WTC11 (cell line): ENCODE measurements around the gene KNSTRN. TPM values are rescaled to one million over a fixed set of nuclear protein-coding genes. Genes with fewer than 3 reads are reported as not detected.

ENCODE experiments used
- ATAC-seq: fragments of 200-7000 bp; cut with Tn5 transposase; 2 replicates; pipeline ENCODE4 v1.10.0; 2021; ENCODE audit warnings: mild to moderate bottlenecking, moderate library complexity
- CTCF ChIA-PET: fragments of 300-600 bp; sonication (Branson Sonifier 250); formaldehyde crosslinking; loops from one replicate; lab custom pipeline; 2021; ENCODE audit warnings: antibody characterized with exemption; lab: Charles Lee
- POLR2A ChIA-PET: fragments of 350-600 bp; sonication (Branson Sonifier 250); formaldehyde crosslinking; loops from one replicate; lab custom pipeline; 2021; ENCODE audit warnings: antibody characterized with exemption; lab: Charles Lee
- DNase-seq: peaks from one replicate; pipeline ENCODE4 v3.0.0; 2021; ENCODE audit warnings: low spot score
- H3K27ac Mint-ChIP-seq: 2 replicates; pipeline ENCODE4 v1.8.0; 2021; ENCODE audit warnings: mixed read lengths
- H3K27me3 Mint-ChIP-seq: 2 replicates; pipeline ENCODE4 v1.8.0; 2021; ENCODE audit warnings: low read depth, mild to moderate bottlenecking, moderate library complexity, mixed read lengths
- H3K36me3 Mint-ChIP-seq: 2 replicates; pipeline ENCODE4 v1.8.0; 2021; ENCODE audit warnings: mixed read lengths
- H3K4me1 Mint-ChIP-seq: 2 replicates; pipeline ENCODE4 v1.8.0; 2022; ENCODE audit warnings: mixed read lengths
- H3K4me3 Mint-ChIP-seq: 2 replicates; pipeline ENCODE4 v1.8.0; 2021; ENCODE audit warnings: mild to moderate bottlenecking, moderate library complexity, mixed read lengths
- H3K9me3 Mint-ChIP-seq: 2 replicates; pipeline ENCODE4 v1.8.0; 2021; ENCODE audit warnings: mixed read lengths
- CREB1 ChIP-seq: sonication (generic); formaldehyde crosslinking; IDR thresholded peaks from 2 replicates; pipeline ENCODE4 v1.8.0; 2023; ENCODE audit warnings: mild to moderate bottlenecking, missing genetic modification reagents
- EMX1 ChIP-seq: fragments of 250-450 bp; sonication (Bioruptor Pico); IDR thresholded peaks from 2 replicates; pipeline ENCODE4 v1.8.0; 2021; ENCODE audit warnings: mild to moderate bottlenecking
- GABPB1 ChIP-seq: sonication (generic); formaldehyde crosslinking; IDR thresholded peaks from 2 replicates; pipeline ENCODE4 v1.8.1; 2023; ENCODE audit warnings: mild to moderate bottlenecking, missing genetic modification reagents
- IRF2 ChIP-seq: sonication (generic); formaldehyde crosslinking; IDR thresholded peaks from 2 replicates; pipeline ENCODE4 v1.8.0; 2022; ENCODE audit warnings: low read depth, missing genetic modification reagents, borderline replicate concordance
- MYBL2 ChIP-seq: sonication (generic); formaldehyde crosslinking; IDR thresholded peaks from 2 replicates; pipeline ENCODE4 v1.8.1; 2023; ENCODE audit warnings: mild to moderate bottlenecking, moderate library complexity, missing genetic modification reagents
- NR1H2 ChIP-seq: sonication (generic); formaldehyde crosslinking; IDR thresholded peaks from 2 replicates; pipeline ENCODE4 v1.9.0; 2021; ENCODE audit warnings: mild to moderate bottlenecking, moderate library complexity, missing genetic modification reagents
- OVOL2 ChIP-seq: fragments of 250-450 bp; sonication (Bioruptor Pico); IDR thresholded peaks from 2 replicates; pipeline ENCODE4 v1.9.0; 2021; ENCODE audit warnings: mild to moderate bottlenecking, borderline replicate concordance
- TEAD4 ChIP-seq: sonication (generic); formaldehyde crosslinking; IDR thresholded peaks from 2 replicates; pipeline ENCODE4 v1.8.0; 2022; ENCODE audit warnings: mild to moderate bottlenecking, missing genetic modification reagents
- ZNF416 ChIP-seq: fragments of 250-450 bp; sonication (Bioruptor Pico); IDR thresholded peaks from 2 replicates; pipeline ENCODE4 v1.9.0; 2021; ENCODE audit warnings: mild to moderate bottlenecking, inconsistent platforms
- total RNA-seq: library from RNA; stranded (reverse); gene quantifications from 3 replicates; pipeline ENCODE4 v1.2.3, GENCODE V29; 2021
- TF ChIP-seq, protein P1 (sequence below): sonication (generic); formaldehyde crosslinking; conservative IDR thresholded peaks from 2 replicates; pipeline ENCODE4 v1.8.1; 2022; ENCODE audit warnings: mild to moderate bottlenecking, missing genetic modification reagents
- TF ChIP-seq, protein P2 (sequence below): sonication (generic); formaldehyde crosslinking; IDR thresholded peaks from 2 replicates; pipeline ENCODE4 v1.8.1; 2023; ENCODE audit warnings: mild to moderate bottlenecking, missing genetic modification reagents
- TF ChIP-seq, protein P3 (sequence below): fragments of 250-450 bp; sonication (Bioruptor Pico); conservative IDR thresholded peaks from 2 replicates; pipeline ENCODE4 v1.9.0; 2021; ENCODE audit warnings: mild to moderate bottlenecking
- TF ChIP-seq, protein P4 (sequence below): sonication (generic); formaldehyde crosslinking; IDR thresholded peaks from 2 replicates; pipeline ENCODE4 v1.8.1; 2022; ENCODE audit warnings: low read depth, mild to moderate bottlenecking, moderate library complexity, missing genetic modification reagents, borderline replicate concordance
- TF ChIP-seq, protein P5 (sequence below): sonication (generic); formaldehyde crosslinking; IDR thresholded peaks from 2 replicates; pipeline ENCODE4 v1.8.1; 2023; ENCODE audit warnings: mild to moderate bottlenecking, missing genetic modification reagents, borderline replicate concordance
- TF ChIP-seq, protein P6 (sequence below): fragments of 250-450 bp; sonication (Bioruptor Pico); IDR thresholded peaks from 2 replicates; pipeline ENCODE4 v1.9.0; 2021; ENCODE audit warnings: mild to moderate bottlenecking, borderline replicate concordance
- TF ChIP-seq, protein P7 (sequence below): sonication (generic); formaldehyde crosslinking; IDR thresholded peaks from 2 replicates; pipeline ENCODE4 v1.8.0; 2023; ENCODE audit warnings: missing genetic modification reagents

The KNSTRN gene
- total RNA-seq, 1 experiment from 2014 or later = 73.4 TPM

DNA sequence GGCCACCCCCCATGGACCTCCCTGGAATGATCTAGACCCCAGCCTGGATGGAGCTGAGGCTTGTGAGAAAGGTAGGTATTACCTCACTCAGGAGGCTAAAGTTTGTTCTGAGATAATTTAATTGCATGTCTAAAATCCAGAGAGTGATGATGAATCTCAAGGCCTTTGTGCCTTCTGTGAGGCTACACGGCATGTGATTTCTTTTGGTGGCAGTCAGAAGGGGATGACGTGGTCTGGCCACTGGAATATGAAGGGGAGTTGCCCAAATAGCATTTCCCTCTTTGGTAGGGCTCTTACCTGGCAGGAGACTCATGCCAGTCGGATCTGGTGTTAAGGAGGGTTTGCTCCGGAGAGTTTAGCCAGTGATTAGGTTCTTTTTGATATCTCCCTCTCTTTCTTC lies 60.7 kb downstream of the KNSTRN start:
- Mint-ChIP-seq H3K4me3 (peak overlapping the region; percentile 80), H3K27ac (peak overlapping the region; percentile 47), H3K27me3 (no peaks in the 10 kb centered on the region), H3K4me1 (peaks cover 57% of the 10 kb centered on the region), H3K9me3 (no peaks in the 10 kb centered on the region), H3K36me3 (0 out of 2 replicates have a peak, but pooled peaks cover 3% of the 10 kb centered on the region)
- TF ChIP-seq, protein P1, sequence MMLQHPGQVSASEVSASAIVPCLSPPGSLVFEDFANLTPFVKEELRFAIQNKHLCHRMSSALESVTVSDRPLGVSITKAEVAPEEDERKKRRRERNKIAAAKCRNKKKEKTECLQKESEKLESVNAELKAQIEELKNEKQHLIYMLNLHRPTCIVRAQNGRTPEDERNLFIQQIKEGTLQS (CRISPR knock-in tag) = no peak
- DNase-seq (no peak), ATAC-seq (no peak)
- CTCF ChIA-PET = interaction anchor here (1.1 to 1.8 kb wide), 5 partner anchors 64 to 451 kb away, joined by 3 to 5 read pairs (median 4); partner anchors contain the start of gene VPS18
- POLR2A ChIA-PET = interaction anchor here (0.5 kb wide), 1 partner anchor 415 kb away, joined by 3 read pairs; no protein-coding TSS in a partner anchor

DNA sequence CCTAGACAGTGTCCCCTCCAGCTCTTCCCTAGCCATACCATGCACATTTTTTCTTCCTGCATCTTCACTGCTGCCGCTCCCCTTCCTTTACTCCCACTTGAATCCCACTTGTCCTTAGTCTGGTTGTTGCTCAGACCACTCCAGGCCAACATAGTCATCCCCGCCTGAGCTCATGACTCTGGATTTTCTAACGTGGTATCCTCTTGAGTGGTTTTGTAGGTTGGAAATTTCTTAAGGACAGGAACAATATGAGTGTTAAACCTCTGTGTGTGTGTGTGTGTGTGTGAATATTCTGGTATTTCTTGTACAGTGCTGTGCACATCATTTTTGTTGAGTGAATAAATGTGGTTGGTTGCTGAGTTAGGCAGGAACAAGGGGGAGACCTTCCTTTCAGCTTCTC lies 61.3 kb downstream of the KNSTRN start:
- Mint-ChIP-seq H3K4me1 (peaks cover 53% of the 10 kb centered on the region), H3K4me3 (peak overlapping the region; percentile 80), H3K27me3 (no peaks in the 10 kb centered on the region), H3K9me3 (no peaks in the 10 kb centered on the region), H3K36me3 (0 out of 2 replicates have a peak, but pooled peaks cover 3% of the 10 kb centered on the region), H3K27ac (peak overlapping the region; percentile 39)
- ChIA-PET CTCF (interaction anchor here (1.7 to 2.6 kb wide), 3 partner anchors 63 to 121 kb away, joined by 4 to 12 read pairs (median 5); no protein-coding TSS in a partner anchor), POLR2A (no interaction called here)
- TF ChIP-seq, protein P2, sequence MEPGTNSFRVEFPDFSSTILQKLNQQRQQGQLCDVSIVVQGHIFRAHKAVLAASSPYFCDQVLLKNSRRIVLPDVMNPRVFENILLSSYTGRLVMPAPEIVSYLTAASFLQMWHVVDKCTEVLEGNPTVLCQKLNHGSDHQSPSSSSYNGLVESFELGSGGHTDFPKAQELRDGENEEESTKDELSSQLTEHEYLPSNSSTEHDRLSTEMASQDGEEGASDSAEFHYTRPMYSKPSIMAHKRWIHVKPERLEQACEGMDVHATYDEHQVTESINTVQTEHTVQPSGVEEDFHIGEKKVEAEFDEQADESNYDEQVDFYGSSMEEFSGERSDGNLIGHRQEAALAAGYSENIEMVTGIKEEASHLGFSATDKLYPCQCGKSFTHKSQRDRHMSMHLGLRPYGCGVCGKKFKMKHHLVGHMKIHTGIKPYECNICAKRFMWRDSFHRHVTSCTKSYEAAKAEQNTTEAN (CRISPR knock-in tag) = no peak
- TF ChIP-seq, protein P3, sequence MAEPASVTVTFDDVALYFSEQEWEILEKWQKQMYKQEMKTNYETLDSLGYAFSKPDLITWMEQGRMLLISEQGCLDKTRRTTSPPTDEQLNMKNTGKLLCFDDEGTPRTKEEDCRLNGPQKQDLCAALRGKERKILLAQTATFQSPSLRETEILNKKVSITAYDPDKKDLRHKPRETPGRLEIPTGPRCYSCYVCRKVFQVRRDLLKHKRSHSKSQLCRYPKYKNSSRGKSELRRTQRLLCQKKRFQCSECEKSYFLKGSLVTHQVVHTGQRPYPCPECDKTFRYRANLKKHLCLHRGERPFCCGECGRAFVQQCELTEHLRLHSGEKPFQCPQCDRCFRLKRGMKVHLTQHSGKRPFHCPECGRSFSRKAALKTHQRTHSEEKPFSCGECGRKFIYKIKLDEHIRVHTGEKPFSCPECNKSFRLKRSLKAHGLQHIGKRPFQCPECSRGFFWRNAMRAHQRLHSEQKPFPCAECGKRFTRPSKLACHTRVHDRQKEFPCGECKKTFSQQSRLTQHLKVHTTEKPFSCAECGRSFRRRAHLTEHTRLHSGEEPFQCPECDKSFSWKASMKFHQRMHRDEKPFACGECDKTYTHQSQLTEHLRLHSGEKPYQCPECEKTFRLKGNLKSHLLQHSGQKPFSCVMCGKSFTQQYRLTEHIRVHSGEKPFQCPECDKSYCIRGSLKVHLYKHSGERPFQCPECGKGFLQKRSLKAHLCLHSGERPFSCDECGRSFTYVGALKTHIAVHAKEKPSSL (CRISPR knock-in tag) = no peak
- no peak for TF ChIP-seq MYBL2 (CRISPR knock-in tag)
- TF ChIP-seq EMX1 (CRISPR knock-in tag) = no peak
- TF ChIP-seq, protein P4, sequence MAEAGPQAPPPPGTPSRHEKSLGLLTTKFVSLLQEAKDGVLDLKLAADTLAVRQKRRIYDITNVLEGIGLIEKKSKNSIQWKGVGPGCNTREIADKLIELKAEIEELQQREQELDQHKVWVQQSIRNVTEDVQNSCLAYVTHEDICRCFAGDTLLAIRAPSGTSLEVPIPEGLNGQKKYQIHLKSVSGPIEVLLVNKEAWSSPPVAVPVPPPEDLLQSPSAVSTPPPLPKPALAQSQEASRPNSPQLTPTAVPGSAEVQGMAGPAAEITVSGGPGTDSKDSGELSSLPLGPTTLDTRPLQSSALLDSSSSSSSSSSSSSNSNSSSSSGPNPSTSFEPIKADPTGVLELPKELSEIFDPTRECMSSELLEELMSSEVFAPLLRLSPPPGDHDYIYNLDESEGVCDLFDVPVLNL (CRISPR knock-in tag) = no peak
- TF ChIP-seq, protein P5, sequence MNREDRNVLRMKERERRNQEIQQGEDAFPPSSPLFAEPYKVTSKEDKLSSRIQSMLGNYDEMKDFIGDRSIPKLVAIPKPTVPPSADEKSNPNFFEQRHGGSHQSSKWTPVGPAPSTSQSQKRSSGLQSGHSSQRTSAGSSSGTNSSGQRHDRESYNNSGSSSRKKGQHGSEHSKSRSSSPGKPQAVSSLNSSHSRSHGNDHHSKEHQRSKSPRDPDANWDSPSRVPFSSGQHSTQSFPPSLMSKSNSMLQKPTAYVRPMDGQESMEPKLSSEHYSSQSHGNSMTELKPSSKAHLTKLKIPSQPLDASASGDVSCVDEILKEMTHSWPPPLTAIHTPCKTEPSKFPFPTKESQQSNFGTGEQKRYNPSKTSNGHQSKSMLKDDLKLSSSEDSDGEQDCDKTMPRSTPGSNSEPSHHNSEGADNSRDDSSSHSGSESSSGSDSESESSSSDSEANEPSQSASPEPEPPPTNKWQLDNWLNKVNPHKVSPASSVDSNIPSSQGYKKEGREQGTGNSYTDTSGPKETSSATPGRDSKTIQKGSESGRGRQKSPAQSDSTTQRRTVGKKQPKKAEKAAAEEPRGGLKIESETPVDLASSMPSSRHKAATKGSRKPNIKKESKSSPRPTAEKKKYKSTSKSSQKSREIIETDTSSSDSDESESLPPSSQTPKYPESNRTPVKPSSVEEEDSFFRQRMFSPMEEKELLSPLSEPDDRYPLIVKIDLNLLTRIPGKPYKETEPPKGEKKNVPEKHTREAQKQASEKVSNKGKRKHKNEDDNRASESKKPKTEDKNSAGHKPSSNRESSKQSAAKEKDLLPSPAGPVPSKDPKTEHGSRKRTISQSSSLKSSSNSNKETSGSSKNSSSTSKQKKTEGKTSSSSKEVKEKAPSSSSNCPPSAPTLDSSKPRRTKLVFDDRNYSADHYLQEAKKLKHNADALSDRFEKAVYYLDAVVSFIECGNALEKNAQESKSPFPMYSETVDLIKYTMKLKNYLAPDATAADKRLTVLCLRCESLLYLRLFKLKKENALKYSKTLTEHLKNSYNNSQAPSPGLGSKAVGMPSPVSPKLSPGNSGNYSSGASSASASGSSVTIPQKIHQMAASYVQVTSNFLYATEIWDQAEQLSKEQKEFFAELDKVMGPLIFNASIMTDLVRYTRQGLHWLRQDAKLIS (CRISPR knock-in tag) = no peak
- no peak for TF ChIP-seq TEAD4 (CRISPR knock-in tag)
- no peak for TF ChIP-seq OVOL2 (CRISPR knock-in tag)
- TF ChIP-seq, protein P6, sequence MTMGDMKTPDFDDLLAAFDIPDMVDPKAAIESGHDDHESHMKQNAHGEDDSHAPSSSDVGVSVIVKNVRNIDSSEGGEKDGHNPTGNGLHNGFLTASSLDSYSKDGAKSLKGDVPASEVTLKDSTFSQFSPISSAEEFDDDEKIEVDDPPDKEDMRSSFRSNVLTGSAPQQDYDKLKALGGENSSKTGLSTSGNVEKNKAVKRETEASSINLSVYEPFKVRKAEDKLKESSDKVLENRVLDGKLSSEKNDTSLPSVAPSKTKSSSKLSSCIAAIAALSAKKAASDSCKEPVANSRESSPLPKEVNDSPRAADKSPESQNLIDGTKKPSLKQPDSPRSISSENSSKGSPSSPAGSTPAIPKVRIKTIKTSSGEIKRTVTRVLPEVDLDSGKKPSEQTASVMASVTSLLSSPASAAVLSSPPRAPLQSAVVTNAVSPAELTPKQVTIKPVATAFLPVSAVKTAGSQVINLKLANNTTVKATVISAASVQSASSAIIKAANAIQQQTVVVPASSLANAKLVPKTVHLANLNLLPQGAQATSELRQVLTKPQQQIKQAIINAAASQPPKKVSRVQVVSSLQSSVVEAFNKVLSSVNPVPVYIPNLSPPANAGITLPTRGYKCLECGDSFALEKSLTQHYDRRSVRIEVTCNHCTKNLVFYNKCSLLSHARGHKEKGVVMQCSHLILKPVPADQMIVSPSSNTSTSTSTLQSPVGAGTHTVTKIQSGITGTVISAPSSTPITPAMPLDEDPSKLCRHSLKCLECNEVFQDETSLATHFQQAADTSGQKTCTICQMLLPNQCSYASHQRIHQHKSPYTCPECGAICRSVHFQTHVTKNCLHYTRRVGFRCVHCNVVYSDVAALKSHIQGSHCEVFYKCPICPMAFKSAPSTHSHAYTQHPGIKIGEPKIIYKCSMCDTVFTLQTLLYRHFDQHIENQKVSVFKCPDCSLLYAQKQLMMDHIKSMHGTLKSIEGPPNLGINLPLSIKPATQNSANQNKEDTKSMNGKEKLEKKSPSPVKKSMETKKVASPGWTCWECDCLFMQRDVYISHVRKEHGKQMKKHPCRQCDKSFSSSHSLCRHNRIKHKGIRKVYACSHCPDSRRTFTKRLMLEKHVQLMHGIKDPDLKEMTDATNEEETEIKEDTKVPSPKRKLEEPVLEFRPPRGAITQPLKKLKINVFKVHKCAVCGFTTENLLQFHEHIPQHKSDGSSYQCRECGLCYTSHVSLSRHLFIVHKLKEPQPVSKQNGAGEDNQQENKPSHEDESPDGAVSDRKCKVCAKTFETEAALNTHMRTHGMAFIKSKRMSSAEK (CRISPR knock-in tag) = no peak
- no peak for TF ChIP-seq NR1H2 (CRISPR knock-in tag)
- TF ChIP-seq, protein P7, sequence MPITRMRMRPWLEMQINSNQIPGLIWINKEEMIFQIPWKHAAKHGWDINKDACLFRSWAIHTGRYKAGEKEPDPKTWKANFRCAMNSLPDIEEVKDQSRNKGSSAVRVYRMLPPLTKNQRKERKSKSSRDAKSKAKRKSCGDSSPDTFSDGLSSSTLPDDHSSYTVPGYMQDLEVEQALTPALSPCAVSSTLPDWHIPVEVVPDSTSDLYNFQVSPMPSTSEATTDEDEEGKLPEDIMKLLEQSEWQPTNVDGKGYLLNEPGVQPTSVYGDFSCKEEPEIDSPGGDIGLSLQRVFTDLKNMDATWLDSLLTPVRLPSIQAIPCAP (CRISPR knock-in tag) = no peak
- no peak for TF ChIP-seq IRF2 (CRISPR knock-in tag)
- no peak for TF ChIP-seq GABPB1 (CRISPR knock-in tag)
- TF ChIP-seq CREB1 (CRISPR knock-in tag) = no peak
- no peak for TF ChIP-seq ZNF416 (CRISPR knock-in tag)
- DNase-seq (no peak), ATAC-seq (no peak)
